Astrocyte of the spinal cord (primary cell): ENCODE measurements around the gene GMFB.
"Not testable (repeated sequence)": the region's sequence is repeated elsewhere in the genome, so short reads cannot be mapped to it uniquely, and the experiment has no call there.

Experiments used
- DNase-seq: peaks from one replicate; pipeline ENCODE4 v3.0.0; 2011; ENCODE audit warnings: low read depth, low spot score
- H3K4me3 ChIP-seq: 2 replicates; pipeline ENCODE4 v1.5.1; 2011; ENCODE audit warnings: low read depth, mild to moderate bottlenecking, low read length, moderate library complexity
- CTCF ChIP-seq: IDR thresholded peaks from 2 replicates; pipeline ENCODE4 v1.5.1; 2012; ENCODE audit warnings: low read depth, mild to moderate bottlenecking, low read length, inconsistent platforms
- in situ Hi-C: cut with HindIII; loops from 2 replicates; pipeline ENCODE4 v1.10.0; 2017; ENCODE audit warnings: low sequenced_read_pairs

Gene GMFB

GRCh38 chr14:54457609-54457996, 31.2 kb downstream of the GMFB start:
- no peak for TF ChIP-seq CTCF
- in situ Hi-C loops, result no loop called here
- DNase-seq, result no peak
- H3K4me3 ChIP-seq, result no peak overlapping the region

- H3K4me3 ChIP-seq, DNase-seq, in situ Hi-C loops: not testable (repeated sequence)
Measured at GRCh38 chr14:54456820-54457608, 31.8 kb downstream of the GMFB start.

- TF ChIP-seq CTCF, result no peak
- no peak overlapping the region for H3K4me3 ChIP-seq
- in situ Hi-C loops, result no loop called here
- no peak for DNase-seq
Measured at GRCh38 chr14:54455363-54455762, 33.4 kb downstream of the GMFB start.

- H3K4me3 ChIP-seq, in situ Hi-C loops, DNase-seq: not testable (repeated sequence)
Measured at GRCh38 chr14:54453990-54454389, 34.8 kb downstream of the GMFB start.

GRCh38 chr14:54453252-54453651, 35.5 kb downstream of the GMFB start:
- no peak overlapping the region for H3K4me3 ChIP-seq
- DNase-seq, result no peak
- no peak for TF ChIP-seq CTCF
- in situ Hi-C loops, result no loop called here

GRCh38 chr14:54451961-54452360, 36.8 kb downstream of the GMFB start:
- in situ Hi-C loops, result no loop called here

GRCh38 chr14:54451121-54451601, 37.6 kb downstream of the GMFB start:
- no peak for DNase-seq
- in situ Hi-C loops, result no loop called here
- no peak for TF ChIP-seq CTCF
- no peak overlapping the region for H3K4me3 ChIP-seq

More at GRCh38 chr14:54451961-54452360, 36.8 kb downstream of the GMFB start:
- H3K4me3 ChIP-seq, result no peak overlapping the region
- DNase-seq, result no peak
- TF ChIP-seq CTCF, result no peak
